Activated naive CD4-positive, alpha-beta T cell treated with anti-CD3 and anti-CD28 coated beads, Interleukin-2, amount 50 U/mL, for 24 hours (primary cell): ENCODE results near the gene KIF26A.

Experiments used
- H3K27ac Mint-ChIP-seq: one replicate; pipeline ENCODE4 v1.8.0; 2021; ENCODE audit warnings: mild to moderate bottlenecking, mixed read lengths
- H3K27me3 Mint-ChIP-seq: one replicate; pipeline ENCODE4 v1.8.0; 2021; ENCODE audit warnings: mixed read lengths
- H3K36me3 Mint-ChIP-seq: one replicate; pipeline ENCODE4 v1.8.0; 2021; ENCODE audit warnings: mixed read lengths
- H3K4me1 Mint-ChIP-seq: one replicate; pipeline ENCODE4 v1.8.0; 2021; ENCODE audit warnings: mixed read lengths
- H3K4me3 Mint-ChIP-seq: one replicate; pipeline ENCODE4 v1.8.0; 2021; ENCODE audit warnings: mild to moderate bottlenecking, mixed read lengths
- H3K9me3 Mint-ChIP-seq: one replicate; pipeline ENCODE4 v1.8.0; 2021; ENCODE audit warnings: mixed read lengths

The KIF26A gene

GRCh38 chr14:104098272-104099095, 39.9 kb upstream of the KIF26A start:
- Mint-ChIP-seq H3K9me3 (no peaks in the 10 kb centered on the region), H3K4me3 (no peak overlapping the region), H3K27me3 (peaks cover 1% of the 10 kb centered on the region), H3K36me3 (no peaks in the 10 kb centered on the region), H3K27ac (no peak overlapping the region), H3K4me1 (peaks cover 5% of the 10 kb centered on the region)

GRCh38 chr14:104099096-104100041, 39.0 kb upstream of the KIF26A start:
- H3K27ac Mint-ChIP-seq = no peak overlapping the region
- H3K4me3 Mint-ChIP-seq = no peak overlapping the region
- no peaks in the 10 kb centered on the region for H3K9me3 Mint-ChIP-seq
- H3K4me1 Mint-ChIP-seq = peaks cover 3% of the 10 kb centered on the region
- peaks cover 1% of the 10 kb centered on the region for H3K27me3 Mint-ChIP-seq
- no peaks in the 10 kb centered on the region for H3K36me3 Mint-ChIP-seq

- H3K27ac Mint-ChIP-seq = no peak overlapping the region
- H3K4me1 Mint-ChIP-seq = no peaks in the 10 kb centered on the region
- H3K36me3 Mint-ChIP-seq = no peaks in the 10 kb centered on the region
- peaks cover 1% of the 10 kb centered on the region for H3K27me3 Mint-ChIP-seq
- no peaks in the 10 kb centered on the region for H3K9me3 Mint-ChIP-seq
- no peak overlapping the region for H3K4me3 Mint-ChIP-seq
Measured at GRCh38 chr14:104100171-104101085, 38.0 kb upstream of the KIF26A start.

GRCh38 chr14:104101086-104101621, 37.2 kb upstream of the KIF26A start:
- Mint-ChIP-seq H3K27ac (no peak overlapping the region), H3K4me1 (no peaks in the 10 kb centered on the region), H3K36me3 (no peaks in the 10 kb centered on the region), H3K4me3 (no peak overlapping the region), H3K27me3 (no peaks in the 10 kb centered on the region), H3K9me3 (no peaks in the 10 kb centered on the region)

- H3K9me3 Mint-ChIP-seq = no peaks in the 10 kb centered on the region
- no peak overlapping the region for H3K4me3 Mint-ChIP-seq
- no peak overlapping the region for H3K27ac Mint-ChIP-seq
- no peaks in the 10 kb centered on the region for H3K4me1 Mint-ChIP-seq
- H3K36me3 Mint-ChIP-seq = no peaks in the 10 kb centered on the region
- no peaks in the 10 kb centered on the region for H3K27me3 Mint-ChIP-seq
Measured at GRCh38 chr14:104101651-104102281, 36.6 kb upstream of the KIF26A start.

GRCh38 chr14:104102282-104102914, 36.0 kb upstream of the KIF26A start:
- no peak overlapping the region for H3K4me3 Mint-ChIP-seq
- no peaks in the 10 kb centered on the region for H3K27me3 Mint-ChIP-seq
- no peak overlapping the region for H3K27ac Mint-ChIP-seq
- H3K36me3 Mint-ChIP-seq = no peaks in the 10 kb centered on the region
- H3K9me3 Mint-ChIP-seq = no peaks in the 10 kb centered on the region
- H3K4me1 Mint-ChIP-seq = no peaks in the 10 kb centered on the region

- no peaks in the 10 kb centered on the region for H3K36me3 Mint-ChIP-seq
- H3K27me3 Mint-ChIP-seq = no peaks in the 10 kb centered on the region
- no peak overlapping the region for H3K4me3 Mint-ChIP-seq
- H3K4me1 Mint-ChIP-seq = no peaks in the 10 kb centered on the region
- H3K27ac Mint-ChIP-seq = no peak overlapping the region
- H3K9me3 Mint-ChIP-seq = no peaks in the 10 kb centered on the region
Measured at GRCh38 chr14:104103061-104103445, 35.3 kb upstream of the KIF26A start.

GRCh38 chr14:104103446-104104075, 34.8 kb upstream of the KIF26A start:
- H3K27ac Mint-ChIP-seq = no peak overlapping the region
- no peaks in the 10 kb centered on the region for H3K4me1 Mint-ChIP-seq
- H3K4me3 Mint-ChIP-seq = no peak overlapping the region
- H3K9me3 Mint-ChIP-seq = no peaks in the 10 kb centered on the region
- no peaks in the 10 kb centered on the region for H3K36me3 Mint-ChIP-seq
- H3K27me3 Mint-ChIP-seq = no peaks in the 10 kb centered on the region

- Mint-ChIP-seq H3K4me1 (no peaks in the 10 kb centered on the region), H3K27ac (no peak overlapping the region), H3K27me3 (no peaks in the 10 kb centered on the region), H3K36me3 (no peaks in the 10 kb centered on the region), H3K9me3 (no peaks in the 10 kb centered on the region), H3K4me3 (no peak overlapping the region)
Measured at GRCh38 chr14:104104076-104104901, 34.1 kb upstream of the KIF26A start.

GRCh38 chr14:104105071-104105821, 33.1 kb upstream of the KIF26A start:
- H3K4me1 Mint-ChIP-seq = no peaks in the 10 kb centered on the region
- no peaks in the 10 kb centered on the region for H3K36me3 Mint-ChIP-seq
- no peaks in the 10 kb centered on the region for H3K27me3 Mint-ChIP-seq
- H3K27ac Mint-ChIP-seq = no peak overlapping the region
- no peak overlapping the region for H3K4me3 Mint-ChIP-seq
- no peaks in the 10 kb centered on the region for H3K9me3 Mint-ChIP-seq

- Mint-ChIP-seq H3K4me1 (no peaks in the 10 kb centered on the region), H3K9me3 (no peaks in the 10 kb centered on the region), H3K27ac (no peak overlapping the region), H3K4me3 (no peak overlapping the region), H3K27me3 (no peaks in the 10 kb centered on the region), H3K36me3 (no peaks in the 10 kb centered on the region)
Measured at GRCh38 chr14:104105822-104106470, 32.4 kb upstream of the KIF26A start.

GRCh38 chr14:104106471-104106991, 31.9 kb upstream of the KIF26A start:
- H3K4me1 Mint-ChIP-seq = no peaks in the 10 kb centered on the region
- H3K9me3 Mint-ChIP-seq = no peaks in the 10 kb centered on the region
- H3K36me3 Mint-ChIP-seq = no peaks in the 10 kb centered on the region
- H3K4me3 Mint-ChIP-seq = no peak overlapping the region
- no peak overlapping the region for H3K27ac Mint-ChIP-seq
- no peaks in the 10 kb centered on the region for H3K27me3 Mint-ChIP-seq
